Chondrocyte (in vitro differentiated cells): Measurements from ENCODE around the gene WEE1. TPM values are rescaled to one million over a fixed set of nuclear protein-coding genes. Genes with fewer than 3 reads are reported as not detected.

Experiments used
- DNase-seq: peaks from one replicate; pipeline ENCODE4 v3.0.0; 2021; ENCODE audit warnings: mixed read lengths, low spot score
- H3K27ac Mint-ChIP-seq: one replicate; pipeline ENCODE4 v1.8.0; 2021; ENCODE audit warnings: mild to moderate bottlenecking, moderate library complexity, mixed read lengths; ENCODE audit not compliant: unreplicated experiment
- H3K27me3 Mint-ChIP-seq: 2 replicates; pipeline ENCODE4 v1.8.0; 2021; ENCODE audit warnings: low read depth, mixed read lengths
- H3K36me3 Mint-ChIP-seq: 2 replicates; pipeline ENCODE4 v1.8.0; 2021; ENCODE audit warnings: low read depth, mixed read lengths
- H3K4me1 Mint-ChIP-seq: 2 replicates; pipeline ENCODE4 v1.8.0; 2021; ENCODE audit warnings: low read depth, mild to moderate bottlenecking, mixed read lengths
- H3K4me3 Mint-ChIP-seq: one replicate; pipeline ENCODE4 v1.8.0; 2021; ENCODE audit warnings: mild to moderate bottlenecking, moderate library complexity, mixed read lengths; ENCODE audit not compliant: unreplicated experiment
- H3K9me3 Mint-ChIP-seq: 2 replicates; pipeline ENCODE4 v1.8.0; 2021; ENCODE audit warnings: low read depth, mixed read lengths
- CTCF ChIP-seq: fragments of 200-600 bp; sonication (generic); IDR thresholded peaks from 2 replicates; pipeline ENCODE4 v1.5.0; 2021; ENCODE audit warnings: antibody characterized with exemption, mild to moderate bottlenecking, moderate library complexity
- total RNA-seq: library from RNA; stranded (reverse); gene quantifications from 3 replicates; pipeline ENCODE4 v1.2.1, GENCODE V29; 2021

Gene WEE1
- total RNA-seq, 1 donor from 2014 or later = 17.8 TPM

GRCh38 chr11:9561279-9561982 is 12.0 kb upstream of the WEE1 start:
- H3K4me3 Mint-ChIP-seq = no peak overlapping the region
- peaks cover 27% of the 10 kb centered on the region for H3K9me3 Mint-ChIP-seq
- peaks cover 14% of the 10 kb centered on the region for H3K36me3 Mint-ChIP-seq
- H3K27me3 Mint-ChIP-seq = no peaks in the 10 kb centered on the region
- DNase-seq = no peak
- TF ChIP-seq CTCF = no peak
- H3K4me1 Mint-ChIP-seq = peaks cover 18% of the 10 kb centered on the region
- no peak overlapping the region for H3K27ac Mint-ChIP-seq

- Mint-ChIP-seq H3K4me1 (peaks cover 29% of the 10 kb centered on the region), H3K9me3 (peaks cover 27% of the 10 kb centered on the region), H3K36me3 (peaks cover 12% of the 10 kb centered on the region), H3K27me3 (no peaks in the 10 kb centered on the region), H3K4me3 (no peak overlapping the region), H3K27ac (no peak overlapping the region)
- TF ChIP-seq CTCF = no peak
- DNase-seq = no peak
Observed at GRCh38 chr11:9562716-9563115, 10.8 kb upstream of the WEE1 start.

GRCh38 chr11:9563196-9563730 is 10.2 kb upstream of the WEE1 start:
- no peak for DNase-seq
- H3K27me3 Mint-ChIP-seq = no peaks in the 10 kb centered on the region
- H3K27ac Mint-ChIP-seq = no peak overlapping the region
- peaks cover 34% of the 10 kb centered on the region for H3K4me1 Mint-ChIP-seq
- H3K4me3 Mint-ChIP-seq = no peak overlapping the region
- H3K9me3 Mint-ChIP-seq = peaks cover 27% of the 10 kb centered on the region
- H3K36me3 Mint-ChIP-seq = peaks cover 12% of the 10 kb centered on the region
- no peak for TF ChIP-seq CTCF

- H3K27me3 Mint-ChIP-seq = no peaks in the 10 kb centered on the region
- no peak for TF ChIP-seq CTCF
- H3K9me3 Mint-ChIP-seq = peaks cover 14% of the 10 kb centered on the region
- H3K4me1 Mint-ChIP-seq = peaks cover 54% of the 10 kb centered on the region
- peak overlapping the region; percentile 100 for H3K27ac Mint-ChIP-seq
- H3K4me3 Mint-ChIP-seq = peak overlapping the region; percentile 5
- DNase-seq = no peak
- peaks cover 7% of the 10 kb centered on the region for H3K36me3 Mint-ChIP-seq
Observed at GRCh38 chr11:9565822-9566560, 7.5 kb upstream of the WEE1 start.

GRCh38 chr11:9566561-9567063 is 6.9 kb upstream of the WEE1 start:
- Mint-ChIP-seq H3K36me3 (peaks cover 4% of the 10 kb centered on the region), H3K9me3 (peaks cover 8% of the 10 kb centered on the region), H3K4me1 (peaks cover 57% of the 10 kb centered on the region), H3K27ac (peak overlapping the region; percentile 100), H3K4me3 (no peak overlapping the region), H3K27me3 (no peaks in the 10 kb centered on the region)
- no peak for TF ChIP-seq CTCF
- no peak for DNase-seq
